Parathyroid adenoma (tissue), 2 donors: Measurements from ENCODE around the gene CLCN6.
A peak's percentile ranks its signal among the peaks of the same experiment; 100 is the strongest.

Source experiments
- H2AFZ ChIP-seq: fragments of 300-600 bp; sonication (generic); one replicate; pipeline ENCODE4 v1.7.0; 2017; ENCODE audit warnings: antibody characterized with exemption, mild to moderate bottlenecking
- H3K27ac ChIP-seq: fragments of 300-600 bp; sonication (generic); one replicate; pipeline ENCODE4 v1.7.0; 2017
- H3K27me3 ChIP-seq: fragments of 300-600 bp; sonication (generic); one replicate; pipeline ENCODE4 v1.7.0; 2017; ENCODE audit warnings: low read length; ENCODE audit not compliant: control insufficient read depth, insufficient read depth
- H3K36me3 ChIP-seq: fragments of 300-600 bp; sonication (generic); one replicate; pipeline ENCODE4 v1.7.0; 2017; ENCODE audit warnings: low read length; ENCODE audit not compliant: control insufficient read depth, insufficient read depth
- H3K4me1 ChIP-seq: fragments of 300-600 bp; sonication (generic); one replicate; pipeline ENCODE4 v1.7.0; 2017; ENCODE audit warnings: control low read depth
- H3K4me2 ChIP-seq: fragments of 300-600 bp; sonication (generic); one replicate; pipeline ENCODE4 v1.7.0; 2017; ENCODE audit warnings: low read length
- H3K4me3 ChIP-seq: fragments of 300-600 bp; sonication (generic); one replicate; pipeline ENCODE4 v1.7.0; 2017; ENCODE audit warnings: low read depth, low read length
- H3K79me2 ChIP-seq: fragments of 300-600 bp; sonication (generic); one replicate; pipeline ENCODE4 v1.7.0; 2017; ENCODE audit warnings: control low read depth
- H3K9ac ChIP-seq: fragments of 300-600 bp; sonication (generic); one replicate; pipeline ENCODE4 v1.7.0; 2017; ENCODE audit warnings: mild to moderate bottlenecking
- H3K9me3 ChIP-seq: fragments of 300-600 bp; sonication (generic); one replicate; pipeline ENCODE4 v1.7.0; 2017; ENCODE audit warnings: low read length; ENCODE audit not compliant: control insufficient read depth
- CTCF ChIP-seq: fragments of 300-600 bp; sonication (generic); IDR thresholded peaks from one replicate; pipeline ENCODE4 v1.7.0; 2017; ENCODE audit warnings: antibody characterized with exemption, mild to moderate bottlenecking
- donor health status: primary hyperparathyroidism.

Gene CLCN6, protein sequence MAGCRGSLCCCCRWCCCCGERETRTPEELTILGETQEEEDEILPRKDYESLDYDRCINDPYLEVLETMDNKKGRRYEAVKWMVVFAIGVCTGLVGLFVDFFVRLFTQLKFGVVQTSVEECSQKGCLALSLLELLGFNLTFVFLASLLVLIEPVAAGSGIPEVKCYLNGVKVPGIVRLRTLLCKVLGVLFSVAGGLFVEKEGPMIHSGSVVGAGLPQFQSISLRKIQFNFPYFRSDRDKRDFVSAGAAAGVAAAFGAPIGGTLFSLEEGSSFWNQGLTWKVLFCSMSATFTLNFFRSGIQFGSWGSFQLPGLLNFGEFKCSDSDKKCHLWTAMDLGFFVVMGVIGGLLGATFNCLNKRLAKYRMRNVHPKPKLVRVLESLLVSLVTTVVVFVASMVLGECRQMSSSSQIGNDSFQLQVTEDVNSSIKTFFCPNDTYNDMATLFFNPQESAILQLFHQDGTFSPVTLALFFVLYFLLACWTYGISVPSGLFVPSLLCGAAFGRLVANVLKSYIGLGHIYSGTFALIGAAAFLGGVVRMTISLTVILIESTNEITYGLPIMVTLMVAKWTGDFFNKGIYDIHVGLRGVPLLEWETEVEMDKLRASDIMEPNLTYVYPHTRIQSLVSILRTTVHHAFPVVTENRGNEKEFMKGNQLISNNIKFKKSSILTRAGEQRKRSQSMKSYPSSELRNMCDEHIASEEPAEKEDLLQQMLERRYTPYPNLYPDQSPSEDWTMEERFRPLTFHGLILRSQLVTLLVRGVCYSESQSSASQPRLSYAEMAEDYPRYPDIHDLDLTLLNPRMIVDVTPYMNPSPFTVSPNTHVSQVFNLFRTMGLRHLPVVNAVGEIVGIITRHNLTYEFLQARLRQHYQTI

DNA sequence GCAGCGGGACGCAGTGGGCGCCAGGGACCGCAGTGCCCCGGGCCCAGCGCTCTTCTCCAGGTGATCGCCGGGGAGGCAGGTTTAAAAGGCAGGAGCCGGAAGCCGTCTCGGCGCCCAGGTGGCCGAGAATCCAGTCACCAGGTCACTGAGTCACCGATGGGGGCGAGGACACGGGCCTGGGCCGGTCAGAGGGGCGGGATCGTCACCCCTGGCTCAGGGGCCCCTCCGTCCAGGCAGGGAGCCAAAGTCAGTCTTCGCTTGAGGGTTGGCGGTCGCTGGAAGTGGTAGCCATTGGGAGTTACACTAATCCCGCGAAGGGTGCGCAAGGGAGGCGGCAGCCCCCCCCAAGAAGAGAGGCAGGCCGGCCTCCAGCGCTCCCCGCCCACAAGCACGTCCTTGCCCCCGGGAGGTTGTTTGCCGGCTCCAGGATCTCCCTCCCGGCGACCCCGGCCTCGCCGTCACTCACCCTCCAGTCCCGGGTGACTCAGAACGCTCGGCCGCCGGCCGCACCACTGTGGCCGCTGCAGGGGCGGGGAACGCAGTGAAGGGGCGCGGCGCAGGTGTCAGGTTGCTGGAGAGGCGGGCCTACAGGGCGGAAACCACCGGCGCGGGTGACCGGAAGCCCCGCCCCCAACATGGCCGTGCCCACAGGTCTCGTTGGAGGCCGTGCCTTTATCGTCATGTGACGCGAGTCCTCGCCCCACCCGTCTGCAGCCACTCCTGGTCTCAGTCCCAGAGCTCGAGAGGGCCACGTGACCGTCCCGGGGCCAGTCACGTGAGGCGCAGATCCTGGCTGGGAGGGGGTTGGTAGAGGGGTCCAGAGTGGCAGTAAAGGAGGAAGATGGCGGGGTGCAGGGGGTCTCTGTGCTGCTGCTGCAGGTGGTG lies at the start of gene CLCN6, which contains the start of gene MTHFR:
Gene CLCN6, plus strand, starts transcription at position 770 of the 885 bp plus-strand sequence. Its CDS starts 72 bp downstream, at position 842.
Gene MTHFR, minus strand, starts transcription at position 543 of the 885 bp plus-strand sequence. CDS start 2,848 bp downstream, outside the sequence.
- no peaks in the 10 kb centered on the region for H3K27me3 ChIP-seq
- no peaks in the 10 kb centered on the region for H3K79me2 ChIP-seq
- H3K9ac ChIP-seq: peak within 1 kb of the TSS; percentile 53
- peak within 1 kb of the TSS; percentile 90 for H3K27ac ChIP-seq
- H3K4me1 ChIP-seq: peaks cover 6% of the 10 kb centered on the region
- H3K4me3 ChIP-seq: peak within 1 kb of the TSS; percentile 89
- TF ChIP-seq CTCF: no peak
- no peaks in the 10 kb centered on the region for H3K9me3 ChIP-seq
- peak within 1 kb of the TSS; percentile 93 for H3K4me2 ChIP-seq
- peak within 1 kb of the TSS; percentile 84 for H2AFZ ChIP-seq
- no peaks in the 10 kb centered on the region for H3K36me3 ChIP-seq

- Histone ChIP-seq H3K4me1 (no peaks in the 10 kb centered on the region), H3K79me2 (no peaks in the 10 kb centered on the region), H3K27me3 (no peaks in the 10 kb centered on the region), H3K9ac (no peak overlapping the region), H2AFZ (no peak overlapping the region), H3K4me2 (no peak overlapping the region), H3K9me3 (no peaks in the 10 kb centered on the region), H3K36me3 (no peaks in the 10 kb centered on the region), H3K4me3 (no peak overlapping the region), H3K27ac (no peak overlapping the region)
- TF ChIP-seq CTCF: no peak
Measured at GRCh38 chr1:11757047-11757446, 48.9 kb upstream of the CLCN6 start.

- Histone ChIP-seq H3K4me1 (no peaks in the 10 kb centered on the region), H3K4me3 (no peak overlapping the region), H3K79me2 (no peaks in the 10 kb centered on the region), H3K4me2 (no peak overlapping the region), H3K9me3 (no peaks in the 10 kb centered on the region), H3K27me3 (no peaks in the 10 kb centered on the region), H3K36me3 (no peaks in the 10 kb centered on the region), H2AFZ (no peak overlapping the region), H3K9ac (no peak overlapping the region), H3K27ac (no peak overlapping the region)
- TF ChIP-seq CTCF: no peak
Measured at GRCh38 chr1:11759791-11760190, 46.2 kb upstream of the CLCN6 start.

DNA sequence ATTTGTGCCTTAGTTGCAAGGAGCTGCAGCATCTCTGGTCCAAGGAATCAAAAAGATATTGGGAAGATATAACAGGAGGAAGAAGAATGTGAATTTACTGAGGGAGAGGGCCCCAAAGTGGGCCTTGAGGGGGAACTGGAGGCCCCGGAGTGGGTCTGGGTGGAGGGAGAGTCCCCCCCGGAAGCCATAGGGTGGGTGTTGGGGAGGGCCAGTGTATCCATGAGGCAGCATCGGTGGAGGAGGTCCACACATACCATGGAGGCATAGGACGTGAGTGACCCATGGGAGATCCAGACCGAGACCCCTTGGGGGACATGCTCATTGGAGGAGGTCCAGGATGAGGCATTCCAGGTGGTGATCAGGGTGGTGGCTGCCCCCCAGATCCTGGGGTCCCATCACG lies 44.7 kb upstream of the CLCN6 start:
- Histone ChIP-seq H3K4me2 (no peak overlapping the region), H3K4me1 (no peaks in the 10 kb centered on the region), H3K27ac (no peak overlapping the region), H3K36me3 (no peaks in the 10 kb centered on the region), H3K79me2 (no peaks in the 10 kb centered on the region), H2AFZ (no peak overlapping the region), H3K9ac (no peak overlapping the region), H3K9me3 (no peaks in the 10 kb centered on the region), H3K4me3 (no peak overlapping the region), H3K27me3 (no peaks in the 10 kb centered on the region)
- no peak for TF ChIP-seq CTCF
